IMR-90 (cell line): ENCODE measurements around the gene MID2. TPM values are rescaled to one million over a fixed set of nuclear protein-coding genes. Genes with fewer than 3 reads are reported as not detected.

Source experiments
- ATAC-seq: fragments of 200-7000 bp; cut with Tn5 transposase; 2 replicates; pipeline ENCODE4 v1.9.1; 2020; ENCODE audit warnings: low read depth, mild to moderate bottlenecking, moderate library complexity
- BruUV-seq: library from RNA; stranded (reverse); fragments of 400-500 nt; replicated peaks from 2 replicates; lab custom pipeline; 2021; lab: Mats Ljungman, UMichigan
- CTCF ChIA-PET: fragments of 300-600 bp; formaldehyde crosslinking; extraction: SDS; loops from one replicate; lab custom pipeline; 2021; ENCODE audit warnings: antibody characterized with exemption; lab: Yijun Ruan, JAX
- POLR2A ChIA-PET: fragments of 300-600 bp; sonication (Branson Sonifier 250); formaldehyde crosslinking; loops from one replicate; lab custom pipeline; 2022; ENCODE audit warnings: antibody characterized with exemption; ENCODE audit not compliant: unreplicated experiment; lab: Charles Lee
- DNase-seq: peaks from one replicate; pipeline ENCODE4 v3.0.0; 2013
- H2AFZ ChIP-seq: replicated peaks from 2 replicates; pipeline ENCODE3; 2013; ENCODE audit warnings: low read length, mild to moderate bottlenecking; ENCODE audit not compliant: poor library complexity
- H2AK5ac ChIP-seq: 2 replicates; pipeline ENCODE4 v1.6.1; 2013; ENCODE audit warnings: low read depth, low read length, inconsistent platforms
- H2AK9ac ChIP-seq: replicated peaks from 2 replicates; pipeline ENCODE3; 2013; ENCODE audit warnings: mild to moderate bottlenecking, low read depth, low read length, moderate library complexity; ENCODE audit not compliant: poor library complexity
- H2BK120ac ChIP-seq: 2 replicates; pipeline ENCODE4 v1.6.1; 2013; ENCODE audit warnings: low read depth, low read length, inconsistent platforms
- H2BK15ac ChIP-seq: 3 replicates; pipeline ENCODE4 v1.6.1; 2013; ENCODE audit warnings: low read depth, low read length, inconsistent platforms
- H2BK20ac ChIP-seq: 2 replicates; pipeline ENCODE4 v1.6.1; 2013; ENCODE audit warnings: low read depth, mild to moderate bottlenecking, inconsistent platforms, low read length, moderate library complexity
- H2BK5ac ChIP-seq: 2 replicates; pipeline ENCODE4 v1.6.1; 2013; ENCODE audit warnings: mild to moderate bottlenecking, low read depth, low read length, inconsistent platforms; ENCODE audit not compliant: poor library complexity, severe bottlenecking
- H3K14ac ChIP-seq: replicated peaks from 2 replicates; pipeline ENCODE4 v1.6.1; 2013; ENCODE audit warnings: low read depth, low read length, inconsistent platforms
- H3K18ac ChIP-seq: 2 replicates; pipeline ENCODE4 v1.6.1; 2013; ENCODE audit warnings: low read depth, low read length, control low read depth
- H3K23ac ChIP-seq: 2 replicates; pipeline ENCODE4 v1.6.1; 2013; ENCODE audit warnings: low read depth, low read length, inconsistent platforms
- H3K27ac ChIP-seq: 2 replicates; pipeline ENCODE4 v1.5.1; 2013; ENCODE audit warnings: mild to moderate bottlenecking, control low read depth, low read length; ENCODE audit not compliant: insufficient read depth
- H3K27me3 ChIP-seq: 2 replicates; pipeline ENCODE4 v1.6.1; 2013; ENCODE audit warnings: low read length; ENCODE audit not compliant: control insufficient read depth, insufficient read depth
- H3K36me3 ChIP-seq: 2 replicates; pipeline ENCODE4 v1.6.1; 2013; ENCODE audit warnings: low read length, mixed read lengths; ENCODE audit not compliant: control insufficient read depth, insufficient read depth
- H3K4ac ChIP-seq: 2 replicates; pipeline ENCODE4 v1.6.1; 2013; ENCODE audit warnings: low read depth, low read length, inconsistent platforms
- H3K4me1 ChIP-seq: 2 replicates; pipeline ENCODE4 v1.6.1; 2013; ENCODE audit warnings: low read length, mixed read lengths; ENCODE audit not compliant: control insufficient read depth, insufficient read depth
- H3K4me2 ChIP-seq: 2 replicates; pipeline ENCODE4 v1.6.1; 2013; ENCODE audit warnings: low read depth, mild to moderate bottlenecking, control low read depth, low read length, moderate library complexity
- H3K4me3 ChIP-seq: 2 replicates; pipeline ENCODE4 v1.5.1; 2013; ENCODE audit warnings: low read depth, mild to moderate bottlenecking, control low read depth, low read length, moderate library complexity; ENCODE audit not compliant: insufficient read depth
- H3K56ac ChIP-seq: 2 replicates; pipeline ENCODE4 v1.6.1; 2013; ENCODE audit warnings: low read length, inconsistent platforms; ENCODE audit not compliant: insufficient read depth; ENCODE audit errors: extremely low read depth
- H3K79me1 ChIP-seq, 2 experiments: 2 replicates each; pipeline ENCODE4 v1.6.1; 2013; ENCODE audit warnings: low read length in 2 of 2, inconsistent platforms in 1 of 2, low read depth in 1 of 2
- H3K9ac ChIP-seq: 2 replicates; pipeline ENCODE4 v1.6.1; 2013; ENCODE audit warnings: low read depth, low read length, control low read depth
- H3K9me1 ChIP-seq: 2 replicates; pipeline ENCODE4 v1.6.1; 2013; ENCODE audit warnings: low read length, inconsistent platforms; ENCODE audit not compliant: insufficient read depth
- H3K9me3 ChIP-seq: 2 replicates; pipeline ENCODE4 v1.6.1; 2013; ENCODE audit warnings: low read length; ENCODE audit not compliant: control insufficient read depth, insufficient read depth
- H4K20me1 ChIP-seq: 2 replicates; pipeline ENCODE4 v1.6.1; 2013; ENCODE audit warnings: low read length, inconsistent platforms; ENCODE audit not compliant: insufficient read depth
- H4K5ac ChIP-seq: 2 replicates; pipeline ENCODE4 v1.6.1; 2013; ENCODE audit warnings: mild to moderate bottlenecking, low read depth, low read length, control low read depth
- H4K8ac ChIP-seq, 2 experiments: 2 replicates each; pipeline ENCODE4 v1.6.1; 2013; ENCODE audit warnings: low read depth in 2 of 2, low read length in 2 of 2, control low read depth in 1 of 2, inconsistent platforms in 1 of 2
- H4K91ac ChIP-seq: 2 replicates; pipeline ENCODE4 v1.6.1; 2013; ENCODE audit warnings: low read depth, low read length, inconsistent platforms; ENCODE audit not compliant: insufficient read depth
- USF2 ChIP-seq: fragments of 150-350 bp; IDR thresholded peaks from 2 replicates; pipeline ENCODE4 v1.6.1; 2017; ENCODE audit warnings: mild to moderate bottlenecking, antibody characterized with exemption, low read length, low read depth
- WGBS, 2 experiments: methylation state at CpG; one replicate each; pipeline versions ENCODE4 v1.1.5 to v1.1.7; 2013; ENCODE audit warnings: missing lambda C conversion rate in 2 of 2; ENCODE audit not compliant: insufficient read length in 1 of 2; ENCODE audit errors: extremely low coverage in 2 of 2; 5-methylcytosine and 5-hydroxymethylcytosine counted together
- dilution Hi-C: fragments of 300-500 bp; cut with HindIII; formaldehyde crosslinking; loops from one replicate; pipeline ENCODE4 v1.14.3; 2018; ENCODE audit warnings: low sequenced_read_pairs; ENCODE audit not compliant: unreplicated experiment
- in situ Hi-C: fragments of 300-500 bp; cut with MboI; formaldehyde crosslinking; loops from 3 replicates; pipeline ENCODE4 v1.14.3; 2019; ENCODE audit warnings: low sequenced_read_pairs, inconsistent platforms, mixed read lengths
- intact Hi-C: fragments of 100-400 bp; cut with micrococcal nuclease; formaldehyde crosslinking; loops from 2 replicates; pipeline ENCODE4 v1.10.0; 2022
- polyA plus RNA-seq, 3 experiments: library from polyadenylated mRNA; depleted of rRNA; stranded (reverse); fragments of >200 nt; gene quantifications; 2 replicates each; pipeline ENCODE4 v1.2.3, GENCODE V29; 2012; ENCODE audit warnings: low replicate concordance in 1 of 3
- total RNA-seq: library from RNA; depleted of rRNA; stranded (reverse); fragments of >200 nt; gene quantifications from 2 replicates; pipeline ENCODE4 v1.2.3, GENCODE V29; 2012

The MID2 gene
- total and polyA plus RNA-seq, 2 of the 4 experiments (the other 2 are of a cell fraction) = 1.1 to 4.7 TPM

DNA sequence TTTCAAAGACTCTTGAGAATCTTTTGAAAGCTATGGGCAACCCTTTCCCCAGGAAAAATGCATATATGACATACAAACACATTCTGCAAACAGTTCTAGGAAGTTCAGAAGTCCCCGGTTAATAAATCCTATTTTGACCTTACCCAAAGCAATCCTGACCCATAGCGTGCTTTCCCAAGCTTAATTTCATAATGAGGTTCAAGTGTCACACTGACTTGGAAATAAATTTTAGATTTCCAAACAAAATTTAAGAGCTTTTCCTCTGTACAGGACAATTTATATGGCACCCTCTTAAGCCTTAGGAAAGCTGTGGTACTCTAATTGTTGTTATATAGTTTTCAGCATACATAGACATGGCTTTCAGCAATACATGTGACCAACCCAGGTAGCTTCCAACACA, 11.3 kb downstream of the MID2 start:
- H2AK9ac ChIP-seq = no peak overlapping the region
- peaks cover 7% of the 10 kb centered on the region for H3K27me3 ChIP-seq
- no peaks in the 10 kb centered on the region for H3K4me1 ChIP-seq
- no peak overlapping the region for H3K56ac ChIP-seq
- no peak for ATAC-seq
- no peak overlapping the region for H3K4me3 ChIP-seq
- H4K91ac ChIP-seq = no peak overlapping the region
- no peak overlapping the region for H2AK5ac ChIP-seq
- no peak overlapping the region for H2BK5ac ChIP-seq
- in situ Hi-C loops (no loop called here), dilution Hi-C loops (no loop called here), intact Hi-C loops (no loop called here)
- no peak for DNase-seq
- no peak overlapping the region for H2AFZ ChIP-seq
- H2BK15ac ChIP-seq = no peak overlapping the region
- H3K4me2 ChIP-seq = no peak overlapping the region
- ChIA-PET POLR2A (no interaction called here), CTCF (no interaction called here)
- no peaks in the 10 kb centered on the region for H4K20me1 ChIP-seq
- H3K18ac ChIP-seq = no peak overlapping the region
- no CpG with 5 or more reads among the region's 2 CpGs for WGBS, 2 experiments
- H3K9me1 ChIP-seq = no peaks in the 10 kb centered on the region
- no TSS peak for BruUV-seq
- no peaks in the 10 kb centered on the region for H3K79me1 ChIP-seq
- H3K36me3 ChIP-seq = peaks cover 2% of the 10 kb centered on the region; the same call in 1 of the 2 replicates
- H3K4ac ChIP-seq = no peak overlapping the region
- no peak overlapping the region for H3K14ac ChIP-seq
- no peak overlapping the region for H2BK20ac ChIP-seq
- no peak overlapping the region for H3K9ac ChIP-seq
- no peak overlapping the region for H4K8ac ChIP-seq
- H4K5ac ChIP-seq = no peak overlapping the region
- no peak overlapping the region for H3K23ac ChIP-seq
- no peaks in the 10 kb centered on the region for H3K9me3 ChIP-seq
- no peak overlapping the region for H3K27ac ChIP-seq
- TF ChIP-seq USF2 = no peak
- no peak overlapping the region for H2BK120ac ChIP-seq
